GM21515 (cell line): Measurements from ENCODE around the gene AGA.

Experiments used
- ATAC-seq: cut with Tn5 transposase; IDR thresholded peaks from one replicate; pipeline ENCODE4 v1.9.1; 2021; ENCODE audit not compliant: unreplicated experiment

AGA gene

GRCh38 chr4:177391287-177391686, 51.0 kb downstream of the AGA start:
- ATAC-seq, result no peak

DNA sequence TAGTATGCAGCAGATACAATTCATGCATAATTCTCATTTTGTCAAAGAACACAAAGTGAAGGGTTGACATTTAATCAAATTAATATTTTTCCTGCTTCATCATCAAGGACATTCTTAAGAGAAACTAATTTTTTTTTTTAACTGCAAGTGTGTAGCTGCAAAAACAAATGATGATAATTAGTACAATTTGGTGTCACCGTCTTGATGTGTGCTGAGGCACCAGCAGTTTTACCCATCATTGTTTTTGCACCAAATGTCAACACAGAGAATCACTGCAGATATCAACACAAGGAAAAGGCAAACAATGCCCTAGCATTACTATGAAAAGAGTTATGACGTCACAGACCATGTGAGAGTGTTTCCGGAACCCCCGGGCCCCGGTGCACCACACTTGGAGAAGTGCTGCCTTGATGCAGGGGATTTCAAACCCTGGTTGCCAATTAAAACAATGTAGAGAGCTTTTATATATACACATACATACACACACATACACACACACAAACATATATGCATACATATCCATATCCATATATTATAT, 55.9 kb downstream of the AGA start:
- no peak for ATAC-seq

GRCh38 chr4:177385576-177386277, 56.5 kb downstream of the AGA start:
- ATAC-seq, result no peak

DNA sequence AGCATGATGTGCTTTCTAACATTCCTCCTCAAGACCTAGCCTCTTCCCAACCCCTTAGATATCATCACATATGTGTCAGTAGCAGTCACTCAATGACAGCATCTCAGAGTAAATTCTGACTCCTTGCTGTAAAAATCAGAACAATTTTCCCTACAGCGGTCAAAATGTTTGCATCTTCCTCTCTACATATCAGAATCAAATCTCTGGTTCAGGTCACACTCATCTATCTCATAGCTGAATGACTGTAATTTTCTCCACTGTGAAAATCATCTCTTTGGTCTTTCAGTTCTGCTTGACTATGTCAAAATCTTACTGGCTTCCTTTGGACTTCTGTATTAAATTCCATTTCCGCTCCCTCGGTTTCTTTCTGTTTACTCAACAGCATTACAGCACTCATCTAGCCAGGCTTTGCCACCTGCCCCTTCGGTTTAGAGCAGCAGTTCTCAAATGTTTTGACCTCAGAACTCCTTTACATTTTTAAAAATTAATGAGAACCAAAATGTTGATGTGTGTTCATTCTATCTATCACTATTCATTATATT, 57.3 kb downstream of the AGA start:
- no peak for ATAC-seq

DNA sequence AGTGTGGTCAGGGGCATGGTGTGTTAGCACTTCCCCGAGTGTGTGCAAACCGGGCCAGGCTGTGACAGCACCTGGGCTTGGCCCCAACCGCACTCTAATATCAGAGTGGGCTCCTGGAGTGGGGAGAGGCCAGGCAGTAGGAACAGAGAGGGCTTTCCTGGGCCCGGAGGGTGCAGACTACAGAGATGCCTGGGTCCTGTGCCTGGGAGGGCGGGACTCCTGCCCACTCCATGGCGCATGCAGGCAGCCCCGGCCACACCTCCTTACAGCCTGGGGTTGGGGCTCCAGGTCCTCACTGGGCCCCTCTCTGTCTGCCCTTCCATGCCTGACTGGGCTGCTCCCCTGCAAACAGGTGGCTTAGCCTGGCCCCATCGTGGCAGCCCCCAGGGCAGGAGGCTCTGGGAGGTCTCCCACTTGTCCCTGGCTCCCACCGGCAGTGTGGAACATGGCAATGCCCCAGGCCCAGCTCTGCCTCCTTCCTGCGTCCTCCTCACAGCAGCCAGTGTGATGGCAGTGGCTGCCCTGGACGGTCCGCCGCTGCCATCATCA, 60.4 kb downstream of the AGA start:
- no peak for ATAC-seq
